Sigmoid colon (tissue), 3 donors: ENCODE results near the gene HKDC1.

Experiments
- POLR2A ChIP-seq, 2 donors: fragments of 450-650 bp; IDR thresholded peaks; one replicate each; pipeline ENCODE4 v1.6.1; 2016; ENCODE audit warnings: antibody characterized with exemption in 2 of 2, mild to moderate bottlenecking in 2 of 2, moderate library complexity in 2 of 2
- TF ChIP-seq, protein P1 (sequence below), 4 experiments: fragments of 450-650 bp in 3 of 4; fragments of 200-600 bp in 1 of 4; IDR thresholded peaks; one replicate each; pipeline ENCODE4 v1.5.1; 2016 to 2019; ENCODE audit warnings: antibody characterized with exemption in 4 of 4, mild to moderate bottlenecking in 3 of 4, moderate library complexity in 2 of 4

DNA sequence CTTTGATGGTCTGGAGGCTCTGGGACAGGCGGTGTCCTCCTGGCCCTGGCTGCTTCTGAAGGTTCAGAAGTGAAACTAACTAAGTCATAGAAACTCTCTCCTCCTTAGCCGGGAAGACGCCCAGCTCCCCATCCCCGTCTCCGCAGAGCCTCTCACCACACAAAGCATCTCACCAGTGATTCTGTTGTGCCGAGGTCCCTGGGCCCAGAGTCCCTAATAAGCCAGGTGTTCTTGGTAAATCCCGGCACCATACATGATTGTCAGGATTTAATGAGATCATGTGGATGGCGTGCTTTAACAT lies 9.4 kb downstream of the HKDC1 start:
- TF ChIP-seq POLR2A (IDR thresholded peaks at IDR 0.05), result no peak
- TF ChIP-seq, protein P1, sequence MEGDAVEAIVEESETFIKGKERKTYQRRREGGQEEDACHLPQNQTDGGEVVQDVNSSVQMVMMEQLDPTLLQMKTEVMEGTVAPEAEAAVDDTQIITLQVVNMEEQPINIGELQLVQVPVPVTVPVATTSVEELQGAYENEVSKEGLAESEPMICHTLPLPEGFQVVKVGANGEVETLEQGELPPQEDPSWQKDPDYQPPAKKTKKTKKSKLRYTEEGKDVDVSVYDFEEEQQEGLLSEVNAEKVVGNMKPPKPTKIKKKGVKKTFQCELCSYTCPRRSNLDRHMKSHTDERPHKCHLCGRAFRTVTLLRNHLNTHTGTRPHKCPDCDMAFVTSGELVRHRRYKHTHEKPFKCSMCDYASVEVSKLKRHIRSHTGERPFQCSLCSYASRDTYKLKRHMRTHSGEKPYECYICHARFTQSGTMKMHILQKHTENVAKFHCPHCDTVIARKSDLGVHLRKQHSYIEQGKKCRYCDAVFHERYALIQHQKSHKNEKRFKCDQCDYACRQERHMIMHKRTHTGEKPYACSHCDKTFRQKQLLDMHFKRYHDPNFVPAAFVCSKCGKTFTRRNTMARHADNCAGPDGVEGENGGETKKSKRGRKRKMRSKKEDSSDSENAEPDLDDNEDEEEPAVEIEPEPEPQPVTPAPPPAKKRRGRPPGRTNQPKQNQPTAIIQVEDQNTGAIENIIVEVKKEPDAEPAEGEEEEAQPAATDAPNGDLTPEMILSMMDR (IDR thresholded peaks at IDR 0.05), result no peak
